GM21515 (cell line): ENCODE data around the gene ATOH1.
A peak's percentile ranks its signal among the peaks of the same experiment; 100 is the strongest.

Experiments used
- ATAC-seq: cut with Tn5 transposase; IDR thresholded peaks from one replicate; pipeline ENCODE4 v1.9.1; 2021; ENCODE audit not compliant: unreplicated experiment

Gene ATOH1

DNA sequence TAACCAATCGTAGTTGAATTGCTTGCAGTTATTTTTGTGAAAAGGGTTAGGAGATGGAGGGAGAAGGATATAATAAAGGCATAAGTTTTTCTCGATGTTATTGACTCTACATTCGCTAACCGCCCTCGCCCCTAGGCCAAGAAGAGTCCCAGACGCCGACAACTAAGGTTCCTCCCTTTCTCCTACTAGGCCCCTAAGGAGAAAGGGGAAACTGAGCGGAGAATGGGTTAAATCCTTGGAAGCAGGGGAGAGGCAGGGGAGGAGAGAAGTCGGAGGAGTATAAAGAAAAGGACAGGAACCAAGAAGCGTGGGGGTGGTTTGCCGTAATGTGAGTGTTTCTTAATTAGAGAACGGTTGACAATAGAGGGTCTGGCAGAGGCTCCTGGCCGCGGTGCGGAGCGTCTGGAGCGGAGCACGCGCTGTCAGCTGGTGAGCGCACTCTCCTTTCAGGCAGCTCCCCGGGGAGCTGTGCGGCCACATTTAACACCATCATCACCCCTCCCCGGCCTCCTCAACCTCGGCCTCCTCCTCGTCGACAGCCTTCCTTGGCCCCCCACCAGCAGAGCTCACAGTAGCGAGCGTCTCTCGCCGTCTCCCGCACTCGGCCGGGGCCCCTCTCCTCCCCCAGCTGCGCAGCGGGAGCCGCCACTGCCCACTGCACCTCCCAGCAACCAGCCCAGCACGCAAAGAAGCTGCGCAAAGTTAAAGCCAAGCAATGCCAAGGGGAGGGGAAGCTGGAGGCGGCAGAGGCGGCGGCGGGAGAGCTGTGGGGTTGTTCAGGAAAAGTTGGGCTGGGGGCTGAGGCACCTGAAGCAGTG is 5.9 kb downstream of the ATOH1 start:
- no peak for ATAC-seq

DNA sequence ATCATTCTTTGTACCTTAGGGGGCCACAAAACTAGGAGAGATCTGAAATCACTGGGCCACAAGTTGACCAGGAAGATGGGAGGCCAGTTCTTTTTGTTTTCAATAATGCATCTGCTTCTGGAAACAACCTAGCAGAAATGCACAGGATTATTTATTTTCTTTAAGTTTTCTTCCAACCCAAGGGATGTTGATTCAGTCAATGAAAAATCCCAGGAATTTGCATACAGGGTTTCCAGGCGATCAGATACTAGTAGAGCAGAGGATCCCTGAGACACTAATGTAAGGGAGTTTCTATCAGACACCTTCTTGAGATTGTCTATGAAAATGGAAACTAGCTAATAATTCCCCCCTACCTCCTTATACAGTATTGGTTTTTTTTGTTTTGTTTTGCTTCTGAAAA is 7.4 kb downstream of the ATOH1 start:
- no peak for ATAC-seq

DNA sequence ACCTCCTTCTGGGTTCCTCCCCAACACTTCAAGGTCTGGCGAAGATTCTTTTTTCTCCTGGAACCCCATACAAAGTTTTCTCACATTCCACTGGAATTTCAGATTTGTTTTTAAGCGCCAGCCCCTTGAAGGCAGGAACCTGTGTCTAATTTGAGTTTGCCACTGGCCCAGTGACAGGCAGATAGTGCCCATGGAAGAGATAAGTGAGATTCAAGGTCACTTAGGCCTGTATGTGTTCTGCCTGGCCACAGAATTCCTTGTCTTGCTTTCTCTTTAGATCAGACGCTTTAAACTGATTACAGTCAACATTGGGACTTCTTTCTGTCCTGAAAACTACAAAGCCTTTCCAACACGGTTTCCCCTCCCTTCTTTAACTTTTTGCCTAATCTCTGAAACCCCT is 11.2 kb downstream of the ATOH1 start:
- ATAC-seq = no peak

DNA sequence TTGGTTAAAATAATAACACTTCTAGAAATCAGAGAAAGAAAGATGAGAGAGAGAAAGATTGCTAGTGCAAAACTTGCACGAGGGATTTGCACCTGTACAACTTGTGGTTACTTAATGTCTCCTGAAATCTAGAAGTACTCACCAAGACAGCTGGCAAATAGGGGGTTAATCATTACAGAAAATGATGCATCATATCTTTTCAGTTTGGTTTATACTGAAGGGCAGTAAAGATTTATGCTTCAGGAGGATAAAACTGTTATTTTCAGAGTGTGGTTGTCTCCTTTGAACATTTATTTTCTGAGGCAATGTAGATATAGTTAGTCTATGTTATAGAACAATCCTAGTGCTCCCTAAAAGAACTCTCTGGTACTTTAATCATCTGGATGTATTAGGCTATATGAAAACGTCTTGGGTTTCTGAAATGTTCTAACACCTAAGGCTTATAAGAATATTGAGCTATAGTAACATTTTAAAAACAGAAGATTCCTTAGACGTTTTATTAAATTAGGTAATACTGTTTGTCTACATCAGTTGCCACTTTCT is 13.3 kb downstream of the ATOH1 start:
- ATAC-seq = no peak

DNA sequence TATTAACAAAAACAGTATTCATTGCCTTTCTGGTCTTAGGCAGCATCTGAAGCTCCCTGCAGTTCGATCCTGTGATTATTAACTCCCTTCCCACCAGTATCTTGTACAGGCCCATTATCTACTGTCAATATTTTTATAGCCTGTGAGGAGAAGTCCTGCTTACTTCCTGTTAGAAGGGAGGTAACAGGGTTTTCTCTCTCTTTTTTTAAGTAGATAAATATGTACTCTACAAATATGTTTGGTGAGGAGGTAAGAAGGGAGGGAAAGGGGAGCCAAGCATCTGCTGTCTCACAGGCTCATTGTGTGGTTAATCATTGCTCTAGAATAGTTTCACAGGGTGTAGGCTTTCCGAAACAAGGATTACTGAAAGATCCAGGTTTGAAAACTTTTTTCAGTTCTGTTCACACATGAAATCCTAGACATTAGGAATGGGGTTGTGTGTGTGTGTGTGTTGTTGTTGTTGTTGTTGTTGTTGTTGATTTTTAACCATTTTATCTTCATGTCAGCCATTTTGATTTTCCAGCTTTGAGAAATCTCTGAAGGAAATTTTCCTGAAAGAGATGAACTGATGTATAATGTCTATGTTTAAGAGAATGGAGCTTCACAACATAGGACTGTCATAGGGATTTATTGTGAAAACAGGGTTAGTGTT is 14.2 kb downstream of the ATOH1 start:
- peak; percentile 80 for ATAC-seq

DNA sequence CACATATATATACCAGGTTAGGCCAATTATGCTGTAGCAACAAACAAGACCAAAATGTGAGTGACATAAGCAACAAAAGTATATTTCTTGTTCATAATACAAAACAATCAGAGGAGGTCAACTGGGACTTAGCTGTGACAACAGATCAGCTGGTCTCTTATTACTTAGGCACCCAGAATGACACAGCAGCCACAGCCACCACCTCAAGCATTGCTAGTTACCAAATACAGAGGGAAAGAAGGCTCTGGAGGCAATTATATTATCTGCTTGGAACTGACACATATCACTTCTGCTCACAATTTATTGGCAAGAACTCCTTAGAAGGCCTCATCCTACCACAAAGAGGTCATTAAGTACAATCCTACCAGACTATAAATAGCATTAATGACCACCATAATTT is 15.2 kb downstream of the ATOH1 start:
- no peak for ATAC-seq

DNA sequence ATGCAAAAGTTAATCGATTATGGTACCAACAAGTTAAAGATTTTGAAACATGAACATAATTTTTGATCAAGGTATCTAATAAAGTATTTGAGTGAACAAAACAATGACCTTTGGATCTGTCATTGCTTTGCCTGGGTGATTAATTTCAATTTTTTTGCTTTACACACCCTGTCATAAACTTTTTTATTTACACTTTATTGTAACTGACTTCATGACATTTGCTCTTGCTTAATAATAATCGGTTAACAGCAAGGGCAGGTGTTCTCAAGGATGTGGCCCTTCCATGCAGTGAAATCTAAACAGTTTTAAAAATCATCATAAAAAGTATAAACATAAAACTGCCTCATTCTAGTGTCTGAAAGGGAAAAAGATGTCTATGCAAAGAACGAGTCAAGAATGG is 24.1 kb downstream of the ATOH1 start:
- ATAC-seq = no peak

DNA sequence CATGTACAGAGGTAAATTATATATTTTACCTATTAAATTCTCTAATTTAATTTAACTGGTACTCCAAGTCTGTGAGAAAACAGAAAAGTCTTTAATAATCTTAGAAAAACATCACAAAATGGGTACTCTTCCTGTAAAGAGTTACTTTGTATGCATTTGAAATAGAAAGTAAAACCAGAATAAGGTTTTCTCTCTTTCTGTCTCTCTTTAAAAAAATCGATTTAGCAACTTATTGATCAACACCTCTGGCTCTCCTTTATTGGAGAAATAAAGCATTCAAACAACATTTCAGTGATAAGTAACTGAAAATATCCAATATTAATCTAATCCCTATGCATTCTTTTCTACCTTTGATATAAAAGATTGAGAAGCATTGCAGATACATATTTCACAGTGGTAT is 27.4 kb downstream of the ATOH1 start:
- no peak for ATAC-seq

DNA sequence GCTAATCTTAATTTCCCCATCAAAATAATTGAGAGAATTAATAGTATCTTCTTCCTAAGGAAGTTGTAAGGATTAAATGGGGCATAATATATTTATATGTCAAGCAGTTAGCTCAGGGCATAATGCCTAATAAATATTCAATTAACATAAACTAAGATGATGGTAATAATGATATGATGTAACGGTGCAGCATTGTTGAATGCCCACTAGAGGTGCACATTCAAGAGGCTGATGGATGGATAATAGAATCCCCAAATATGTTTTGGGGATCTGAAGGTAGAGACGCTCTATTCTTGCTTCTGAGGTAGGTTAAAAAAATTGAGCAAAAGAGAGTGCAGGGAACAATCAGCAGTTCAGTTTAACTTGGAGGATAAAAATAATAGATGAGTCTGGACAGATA is 37.1 kb downstream of the ATOH1 start:
- ATAC-seq = no peak

DNA sequence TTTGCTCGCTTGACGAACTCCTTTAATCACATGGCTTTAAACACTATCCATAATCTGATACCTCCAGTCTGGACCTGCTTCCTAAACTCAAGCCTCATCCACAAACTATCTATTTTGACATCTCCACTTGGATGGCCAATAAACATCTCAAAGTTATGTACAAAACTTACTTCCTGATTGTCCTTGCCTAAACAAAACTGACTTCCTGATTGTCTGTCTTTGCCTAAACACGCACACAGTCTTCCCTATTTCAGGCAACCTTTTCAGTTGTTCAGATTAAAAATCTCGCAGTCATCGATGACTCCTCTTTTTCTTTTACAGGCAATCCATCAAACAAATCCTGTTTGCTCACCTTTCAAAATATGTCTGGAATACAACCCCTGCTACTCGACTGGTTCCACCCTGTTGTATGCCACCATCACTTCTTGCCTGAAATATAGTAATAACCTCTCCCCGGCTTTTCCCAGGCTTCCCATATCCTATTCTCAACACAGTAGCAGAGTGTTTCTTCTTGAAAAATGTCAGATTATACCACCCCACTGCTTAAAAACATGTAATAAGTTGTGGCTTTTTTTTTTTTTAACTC is 39.0 kb downstream of the ATOH1 start:
- ATAC-seq = no peak

DNA sequence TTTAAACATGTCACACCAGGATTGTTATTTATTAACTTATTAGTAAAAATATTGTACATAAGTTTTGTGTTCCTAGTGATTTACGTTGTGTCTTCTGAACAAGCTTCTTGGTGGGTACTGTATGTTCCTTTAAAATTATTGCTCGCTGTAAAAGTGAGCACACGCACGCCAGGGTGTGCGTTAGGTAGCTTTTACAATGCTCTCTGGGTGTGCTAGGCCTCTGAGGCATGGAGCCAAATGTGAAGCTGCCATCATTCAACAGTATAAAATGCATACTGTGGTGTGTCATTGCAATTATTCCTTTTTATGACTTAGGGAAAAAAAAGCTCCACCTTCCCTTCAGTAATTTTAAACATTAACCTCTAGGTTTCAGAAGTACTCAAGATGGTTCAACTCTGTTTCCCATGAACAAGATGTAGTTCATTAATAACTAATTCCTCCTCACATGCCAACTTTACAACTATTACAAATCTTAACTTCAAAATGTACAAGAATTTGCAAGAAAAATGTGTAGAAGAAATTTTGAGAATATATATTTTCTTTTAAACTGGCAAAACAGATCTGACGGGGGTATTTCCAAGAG is 42.4 kb downstream of the ATOH1 start:
- ATAC-seq = no peak

DNA sequence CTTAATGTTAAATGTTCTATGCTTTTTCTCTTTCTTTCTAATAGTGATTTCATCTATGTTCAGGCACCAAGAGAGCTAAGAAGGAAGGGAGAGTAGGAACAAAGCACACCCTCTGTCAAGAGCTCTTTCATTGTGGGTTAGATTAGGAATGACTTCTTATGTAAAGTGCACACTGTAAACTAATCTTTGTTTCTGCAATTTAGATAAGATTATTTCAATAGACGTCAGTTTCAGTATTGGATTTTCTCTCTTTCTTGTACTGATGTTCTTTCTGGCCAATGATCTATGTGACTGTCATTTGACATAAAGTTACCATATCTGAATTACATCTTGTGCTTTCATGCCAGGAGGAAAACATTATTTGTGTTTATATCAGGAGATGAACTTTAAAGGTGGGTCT is 48.2 kb downstream of the ATOH1 start:
- no peak for ATAC-seq

DNA sequence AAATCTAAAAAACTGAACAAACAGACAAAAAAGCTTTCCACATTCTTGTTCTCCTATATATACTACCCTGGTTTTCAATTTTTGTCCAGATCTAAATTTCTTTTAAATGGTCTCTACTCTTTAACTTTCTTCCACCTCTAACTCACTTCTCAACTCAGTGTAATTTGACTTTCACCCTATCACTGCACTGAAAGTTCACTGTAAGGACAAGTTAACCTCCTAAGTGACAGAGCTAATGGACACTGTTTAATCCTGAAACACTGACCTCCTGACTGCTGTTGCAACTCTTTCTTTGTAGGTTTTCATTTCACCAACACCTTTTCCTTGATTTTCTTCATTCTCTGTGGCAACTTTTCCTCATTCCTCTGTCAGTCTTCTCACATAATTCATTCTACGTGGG is 50.0 kb downstream of the ATOH1 start:
- ATAC-seq = no peak

DNA sequence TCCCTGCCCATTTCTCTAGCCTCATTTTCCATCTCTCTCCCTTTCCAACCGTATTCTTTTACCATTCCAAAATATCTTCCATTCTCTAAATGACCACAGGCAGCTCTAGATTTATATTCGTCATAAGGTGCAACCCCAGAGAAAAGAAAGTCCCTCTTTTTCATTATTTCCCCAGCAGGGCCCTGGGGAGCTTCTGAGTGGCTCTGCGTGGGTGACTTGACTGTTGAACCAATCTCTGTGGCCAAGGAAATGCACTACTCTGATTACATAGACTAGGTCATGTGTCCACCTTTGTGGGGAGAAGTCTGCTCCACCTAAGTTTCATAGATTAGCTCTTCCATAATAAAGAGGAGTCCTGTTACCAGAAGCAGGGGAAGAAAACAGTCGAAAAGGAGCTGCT is 51.4 kb downstream of the ATOH1 start:
- peak; percentile 55 for ATAC-seq
